IPS DF 19.7 (cell line): ENCODE results near the gene AGBL4.

Experiments used
- DNase-seq: peaks from one replicate; pipeline ENCODE4 v3.0.0-alpha.2; 2013; ENCODE audit warnings: low read depth, low spot score

Gene AGBL4

DNA sequence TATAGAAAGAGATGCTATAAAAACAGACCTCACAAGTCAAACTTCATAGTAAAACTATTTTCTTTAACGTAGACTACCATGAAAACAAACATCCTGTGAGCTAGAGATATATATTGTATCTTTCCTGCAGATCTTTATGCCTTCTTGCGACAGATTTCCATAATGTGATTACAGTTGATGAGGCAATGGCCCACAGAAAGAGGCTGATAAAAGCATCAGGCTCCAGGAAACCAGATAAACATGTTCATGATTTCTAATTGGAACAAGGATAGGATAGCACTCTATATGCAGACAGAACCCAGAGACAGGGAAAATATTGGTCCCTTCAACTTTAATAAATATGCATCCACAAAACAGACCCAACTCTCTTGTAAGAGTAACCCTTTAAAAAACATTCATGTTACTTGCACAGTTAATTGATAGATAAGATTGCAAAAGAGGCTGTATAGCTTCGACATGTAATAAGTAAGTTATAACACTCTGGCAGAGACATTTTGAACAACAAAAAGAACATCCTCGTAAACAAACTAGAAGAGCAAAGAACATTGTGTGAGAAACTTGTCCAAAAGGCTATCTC is 329.4 kb downstream of the AGBL4 start:
- no peak for DNase-seq

GRCh38 chr1:49686107-49686506 is 337.6 kb downstream of the AGBL4 start:
- no peak for DNase-seq

- DNase-seq: no peak
Measured at GRCh38 chr1:49677706-49678105, 346.0 kb downstream of the AGBL4 start.

- DNase-seq: no peak
Measured at GRCh38 chr1:49651136-49651535, 372.6 kb downstream of the AGBL4 start.

GRCh38 chr1:49630156-49630555 is 393.6 kb downstream of the AGBL4 start:
- no peak for DNase-seq

- no peak for DNase-seq
Measured at GRCh38 chr1:49627781-49628180, 396.0 kb downstream of the AGBL4 start.

DNA sequence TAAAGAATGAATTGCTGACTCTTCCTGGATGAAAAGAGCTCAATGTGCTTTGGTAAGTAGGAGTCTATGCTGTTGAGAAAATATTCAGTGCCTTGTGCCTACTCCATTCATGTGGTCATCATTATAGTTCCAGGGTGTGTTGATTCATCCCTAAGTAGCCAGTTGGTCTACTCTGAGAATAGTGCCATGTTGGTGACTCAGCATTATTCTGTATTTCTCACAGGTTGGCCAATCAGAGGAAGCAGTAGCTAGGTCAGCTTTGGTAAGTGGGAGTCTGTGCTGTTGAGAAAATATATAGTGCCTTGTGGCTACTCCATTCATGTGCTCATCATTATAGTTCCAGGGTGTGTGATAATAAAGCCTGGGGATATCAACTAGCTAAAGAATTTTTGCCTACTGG is 397.3 kb downstream of the AGBL4 start:
- DNase-seq: no peak

DNA sequence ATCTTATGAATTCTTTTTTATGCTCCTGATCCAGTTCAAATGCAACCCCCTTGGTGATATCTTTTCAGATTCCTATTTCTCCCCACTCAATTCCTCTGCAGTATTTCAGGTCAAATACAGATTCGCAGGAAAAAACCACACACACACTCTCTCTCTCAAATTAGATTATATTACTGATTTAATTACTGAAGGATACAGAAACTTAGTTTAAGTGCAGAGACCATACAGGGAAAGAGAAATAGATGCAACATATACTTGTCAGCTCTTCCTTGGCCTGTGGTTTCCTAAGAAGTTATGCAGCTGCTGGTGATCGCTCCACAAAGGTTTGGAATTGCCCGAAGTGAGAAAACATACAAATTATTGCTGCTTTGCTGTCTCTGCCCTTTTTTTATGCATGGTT is 400.9 kb downstream of the AGBL4 start:
- no peak for DNase-seq

DNA sequence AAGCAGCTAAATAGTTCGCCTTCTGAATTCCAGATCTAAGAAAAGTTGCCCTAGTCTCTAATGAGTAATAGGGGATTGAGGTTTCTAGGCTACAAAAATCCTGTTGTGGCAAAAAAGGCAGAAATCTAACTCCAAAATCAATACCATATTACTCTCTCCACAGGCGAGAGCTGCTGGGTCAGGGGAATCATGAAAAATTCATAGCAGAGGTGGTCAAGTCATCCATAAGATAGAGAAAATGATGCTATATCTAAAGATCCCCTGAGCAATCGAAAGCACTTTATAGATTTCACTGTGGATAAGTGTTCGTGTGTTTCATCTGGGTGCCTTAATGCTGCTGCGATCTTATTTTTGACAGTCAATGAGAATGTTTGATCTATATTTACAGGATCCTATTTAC is 417.7 kb downstream of the AGBL4 start:
- no peak for DNase-seq

GRCh38 chr1:49597436-49597835 is 426.3 kb downstream of the AGBL4 start:
- no peak for DNase-seq

DNA sequence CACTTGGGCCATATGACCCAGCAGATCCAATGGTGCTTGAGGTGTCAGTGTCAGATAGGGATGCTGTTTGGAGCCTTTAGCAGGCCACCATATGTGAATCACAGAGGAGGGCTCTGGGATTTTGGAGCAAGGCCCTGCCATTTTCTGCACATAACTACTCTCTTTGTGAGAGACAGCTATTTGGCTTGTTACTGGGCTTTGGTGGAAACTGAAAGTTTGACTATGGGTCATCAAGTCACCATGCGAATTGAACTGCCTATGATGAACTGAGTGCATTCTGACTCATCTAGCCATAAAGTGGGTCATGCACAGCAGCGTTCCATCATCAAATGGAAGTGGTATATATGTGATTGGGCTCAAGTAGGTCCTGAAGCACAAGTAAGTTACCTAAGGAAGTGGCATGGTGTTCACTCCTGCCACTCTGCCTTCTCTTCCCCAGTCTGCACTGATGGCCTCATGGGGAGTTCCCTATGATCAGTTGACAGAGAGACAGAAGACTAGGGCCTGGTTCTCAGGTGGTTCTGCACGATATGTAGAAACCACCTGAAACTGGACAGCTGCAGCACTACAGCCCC is 447.3 kb downstream of the AGBL4 start:
- DNase-seq: no peak

DNA sequence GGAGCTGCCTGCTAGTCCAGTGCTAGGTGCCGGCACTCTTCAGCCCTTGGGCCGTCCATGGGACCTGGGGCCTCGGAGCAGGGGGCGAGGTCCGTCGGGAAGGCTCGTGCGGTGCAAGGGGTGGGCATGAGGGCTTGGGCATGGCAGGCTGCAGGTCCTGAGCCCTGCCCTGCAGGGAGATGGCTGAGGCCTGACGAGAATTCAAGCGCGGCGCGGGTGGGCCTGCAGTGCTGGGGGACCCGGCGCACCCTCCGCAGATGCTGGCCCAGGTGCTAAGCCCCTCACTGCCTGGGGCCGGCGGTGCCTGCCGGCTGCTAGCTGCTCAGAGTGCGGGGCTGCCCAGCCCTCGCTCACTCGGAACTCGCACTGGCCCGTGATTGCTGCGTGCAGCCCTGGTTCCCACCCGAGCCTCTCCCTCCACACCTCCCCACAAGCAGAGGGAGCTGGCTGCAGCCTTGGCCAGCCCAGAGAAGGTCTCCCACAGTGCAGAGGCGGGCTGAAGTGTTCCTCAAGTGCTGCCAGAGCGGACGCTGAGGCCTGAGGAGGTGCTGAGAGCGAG is 467.0 kb downstream of the AGBL4 start:
- no peak for DNase-seq

- DNase-seq: no peak
Measured at GRCh38 chr1:49552101-49552500, 471.7 kb downstream of the AGBL4 start.

- no peak for DNase-seq
Measured at GRCh38 chr1:49544615-49545014, 479.1 kb downstream of the AGBL4 start.

GRCh38 chr1:49541096-49541752 is 482.5 kb downstream of the AGBL4 start:
- no peak for DNase-seq

- no peak for DNase-seq
Measured at GRCh38 chr1:49527606-49528305, 496.0 kb downstream of the AGBL4 start.

- DNase-seq: no peak
Measured at GRCh38 chr1:49526672-49527071, 497.1 kb downstream of the AGBL4 start.

GRCh38 chr1:49523764-49524163 is 500.0 kb downstream of the AGBL4 start:
- no peak for DNase-seq

DNA sequence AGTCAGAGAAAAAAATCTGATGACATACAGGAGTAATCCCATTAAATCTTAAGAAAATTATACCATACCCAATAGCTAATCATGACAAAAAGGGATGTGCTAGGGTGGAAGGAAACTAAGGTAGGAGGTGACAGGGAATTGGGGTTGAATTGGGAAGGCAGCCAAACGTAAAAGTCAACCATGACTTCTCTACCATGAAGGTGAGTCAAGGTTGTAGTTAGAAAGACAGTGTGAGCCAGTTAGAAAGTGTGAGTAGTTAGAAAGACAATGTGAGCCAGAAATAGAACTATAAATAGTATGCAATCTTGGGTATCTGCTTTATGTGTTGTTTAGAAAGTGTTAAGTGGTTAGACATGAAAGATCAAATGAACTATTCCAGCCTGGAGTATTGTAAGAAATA is 556.8 kb downstream of the AGBL4 start:
- no peak for DNase-seq

DNA sequence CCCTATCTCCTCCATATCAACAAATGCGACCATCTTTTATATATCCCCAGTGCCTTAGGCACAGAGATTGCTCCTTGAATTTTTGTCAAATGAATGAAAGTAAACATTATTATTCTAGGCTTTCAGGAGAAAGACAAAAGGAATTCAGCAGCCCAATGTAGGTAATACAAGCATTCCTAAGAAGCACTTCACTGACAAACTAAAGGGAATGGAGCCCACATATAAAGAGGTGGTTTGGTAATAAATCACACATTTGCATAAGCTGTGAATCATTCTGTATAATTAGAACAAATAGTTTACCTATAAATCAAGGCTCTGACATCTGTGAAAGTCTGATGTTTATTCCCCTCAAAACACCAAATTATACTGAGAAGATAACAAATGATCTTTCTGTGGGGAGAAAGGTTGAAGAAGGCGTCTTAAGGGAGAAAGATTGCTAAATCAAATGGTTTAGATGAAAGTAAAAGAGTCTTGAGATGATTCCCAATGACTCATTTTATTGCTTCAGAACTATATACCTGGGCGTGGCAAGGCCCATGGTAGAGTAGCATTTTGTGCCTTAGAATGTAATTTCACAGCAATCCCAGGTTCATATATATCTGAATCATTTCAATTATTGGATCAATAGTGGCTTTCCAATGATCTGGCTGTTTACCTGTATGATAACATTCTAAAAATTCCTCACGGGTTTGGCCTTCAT is 558.1 kb downstream of the AGBL4 start:
- DNase-seq: no peak

DNA sequence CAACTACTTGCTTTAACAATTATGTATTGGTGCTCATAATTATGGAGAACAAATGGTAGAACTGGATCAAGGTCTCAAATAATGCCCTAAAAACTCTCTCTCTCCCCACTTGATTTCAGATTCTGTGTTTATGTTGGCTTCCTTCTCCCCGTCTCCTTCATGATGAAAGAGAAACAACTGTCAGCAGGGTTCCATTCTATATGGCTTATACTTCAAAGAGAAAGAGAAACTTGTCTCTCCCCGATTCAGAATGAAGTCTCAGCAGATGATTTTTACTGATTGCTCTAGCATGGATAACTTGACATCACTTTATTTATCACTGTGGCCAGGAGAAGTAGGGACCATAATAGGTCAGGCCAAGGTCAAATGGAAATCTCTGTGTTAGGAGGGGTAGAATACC is 575.6 kb downstream of the AGBL4 start:
- DNase-seq: no peak

GRCh38 chr1:49436865-49437264 is 586.9 kb downstream of the AGBL4 start:
- no peak for DNase-seq
